ENCODE measurements around the gene PTPRD.

PTPRD gene

GRCh38 chr9:10260501-10260900, 352.3 kb downstream of the PTPRD start:
- no peak for DNase-seq

GRCh38 chr9:10259668-10260067, 353.1 kb downstream of the PTPRD start:
- DNase-seq, result no peak

GRCh38 chr9:10255758-10256157, 357.0 kb downstream of the PTPRD start:
- DNase-seq, result no peak

DNA sequence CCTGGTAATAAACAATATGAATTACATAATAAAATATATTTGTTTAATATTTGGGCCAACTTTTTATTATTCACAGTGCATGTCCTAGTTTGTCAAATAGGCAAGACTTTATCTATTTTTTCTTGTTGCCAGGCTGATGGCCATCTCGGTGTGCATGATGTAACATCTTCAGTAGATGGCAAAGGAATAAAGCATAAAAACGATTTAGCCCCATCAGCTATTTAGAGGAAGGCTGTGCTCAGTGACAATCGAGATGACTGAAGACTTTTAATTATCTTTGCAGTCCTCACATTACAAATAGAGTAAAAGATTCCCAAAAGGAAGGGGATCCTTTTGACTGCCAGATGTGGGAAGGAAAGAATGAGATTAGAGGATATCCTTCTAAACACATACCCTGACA, 358.5 kb downstream of the PTPRD start:
- no peak for DNase-seq

DNA sequence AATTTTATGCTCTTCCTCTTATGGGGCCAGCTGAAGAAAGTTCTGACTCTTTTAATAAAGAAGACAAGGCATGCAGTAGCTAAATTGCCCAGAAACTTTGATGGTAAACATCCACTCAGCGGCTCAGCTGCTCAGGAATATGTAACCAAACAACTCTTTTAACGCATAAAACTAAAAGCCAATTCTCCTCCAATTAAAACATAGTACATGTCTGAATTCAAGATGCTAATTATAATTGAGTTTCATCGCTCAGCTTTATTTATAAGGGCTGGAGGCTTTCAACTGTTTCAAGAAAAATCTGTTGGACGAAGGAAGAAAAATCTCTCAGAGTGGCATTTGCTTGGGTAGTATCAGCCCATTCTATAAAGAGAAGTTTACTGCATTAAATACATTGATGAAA, 359.5 kb downstream of the PTPRD start:
- no peak for DNase-seq

- DNase-seq, result peak; percentile 96
Observed at GRCh38 chr9:10252174-10252573, 360.6 kb downstream of the PTPRD start.

DNA sequence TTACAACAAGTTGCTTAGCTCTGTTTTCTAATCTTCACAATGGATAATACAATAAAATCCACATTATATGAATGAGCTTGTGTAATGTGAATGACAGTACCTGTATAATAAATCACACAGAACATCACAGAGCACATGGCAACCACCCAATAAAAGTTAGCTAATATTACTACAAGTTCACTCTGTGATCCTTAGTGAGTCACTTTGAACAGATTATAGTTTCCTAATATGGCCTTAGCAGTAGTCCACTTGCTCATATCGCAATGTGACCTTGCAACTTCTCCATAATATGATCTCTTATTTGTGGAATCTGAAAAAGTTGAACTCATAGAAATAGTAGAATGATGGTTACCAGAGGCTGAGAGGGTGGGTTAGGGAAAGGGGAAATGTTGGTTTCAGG, 361.3 kb downstream of the PTPRD start:
- peak; percentile 10 for DNase-seq

- DNase-seq, result no peak
Observed at GRCh38 chr9:10250219-10250618, 362.6 kb downstream of the PTPRD start.

GRCh38 chr9:10248890-10249289, 363.9 kb downstream of the PTPRD start:
- no peak for DNase-seq

- no peak for DNase-seq
Observed at GRCh38 chr9:10242255-10242654, 370.5 kb downstream of the PTPRD start.

DNA sequence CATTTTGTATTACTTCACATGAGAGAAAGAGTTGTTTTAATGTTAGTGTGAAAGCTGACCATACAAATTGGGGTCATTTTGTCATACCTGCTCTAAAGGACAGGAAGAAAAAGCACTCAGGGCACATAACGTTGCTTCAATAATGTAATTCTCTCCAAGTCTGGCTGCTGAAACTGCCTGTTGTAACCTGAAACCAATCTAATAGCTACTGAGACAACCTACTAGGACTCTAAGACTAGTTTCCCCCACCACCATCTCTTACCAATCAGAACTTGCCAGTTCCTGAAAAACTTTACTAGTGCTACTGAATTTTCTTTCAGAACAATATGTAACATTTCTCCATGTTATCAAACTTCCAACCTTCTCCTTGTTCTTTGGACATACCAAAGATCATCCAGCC, 374.7 kb downstream of the PTPRD start:
- DNase-seq, result no peak

DNA sequence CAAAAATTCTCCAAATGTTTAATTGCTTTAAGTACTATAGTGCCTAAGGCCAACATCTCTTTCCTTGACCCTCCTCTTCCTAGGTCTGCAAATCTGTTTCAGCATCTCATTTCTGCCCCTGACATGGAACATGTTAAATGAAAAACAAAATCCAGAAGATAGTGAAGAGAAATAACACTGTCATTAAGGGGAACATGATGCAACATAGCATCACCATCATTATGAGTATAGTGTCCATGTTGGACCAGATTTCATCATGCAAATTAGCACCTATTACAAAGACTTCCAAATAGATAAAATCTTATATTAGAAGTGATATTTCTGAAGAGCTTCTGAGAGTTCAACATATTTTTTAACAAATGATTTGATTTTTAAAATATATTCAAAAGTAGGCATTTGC, 375.2 kb downstream of the PTPRD start:
- no peak for DNase-seq

DNA sequence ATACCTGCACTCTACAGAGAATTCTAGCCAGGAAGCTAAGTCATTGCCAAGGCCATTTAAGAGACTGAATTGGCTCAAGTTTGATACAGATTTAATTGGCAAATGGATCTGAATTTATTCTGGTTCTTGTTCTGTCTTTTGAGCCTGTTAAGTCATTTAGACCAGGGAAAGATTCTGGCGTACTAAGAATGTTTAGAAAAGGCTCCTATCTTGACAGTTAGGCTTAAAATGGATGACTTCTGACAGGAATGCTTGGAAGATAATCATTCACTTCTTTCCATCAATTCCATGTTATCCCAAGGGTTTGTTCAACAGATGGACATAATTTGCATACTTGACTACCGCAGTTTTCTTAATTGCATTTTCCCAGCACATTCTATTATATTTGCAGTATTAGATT, 376.6 kb downstream of the PTPRD start:
- no peak for DNase-seq

GRCh38 chr9:10235376-10235775, 377.4 kb downstream of the PTPRD start:
- no peak for DNase-seq

GRCh38 chr9:10232352-10232930, 380.4 kb downstream of the PTPRD start:
- peak; percentile 43 for DNase-seq

DNA sequence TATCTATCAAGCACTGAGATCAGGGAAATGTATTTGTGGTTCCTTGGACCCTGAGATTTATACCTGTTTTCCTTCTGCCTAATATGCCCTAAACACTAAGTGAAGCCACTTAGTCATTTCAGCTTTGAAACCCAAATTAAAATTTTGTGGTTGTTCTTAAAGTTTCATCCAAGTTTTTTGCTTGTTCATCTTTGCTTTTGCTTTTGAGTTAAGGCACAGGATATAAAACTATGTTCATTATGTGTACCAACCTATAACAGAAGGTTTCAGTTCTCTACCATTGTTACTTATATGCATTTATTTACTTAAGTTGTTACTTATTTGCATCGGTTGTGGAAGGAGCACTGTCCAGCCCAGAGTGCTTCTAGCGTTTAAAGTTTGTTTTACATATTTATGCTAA, 382.3 kb downstream of the PTPRD start:
- no peak for DNase-seq

DNA sequence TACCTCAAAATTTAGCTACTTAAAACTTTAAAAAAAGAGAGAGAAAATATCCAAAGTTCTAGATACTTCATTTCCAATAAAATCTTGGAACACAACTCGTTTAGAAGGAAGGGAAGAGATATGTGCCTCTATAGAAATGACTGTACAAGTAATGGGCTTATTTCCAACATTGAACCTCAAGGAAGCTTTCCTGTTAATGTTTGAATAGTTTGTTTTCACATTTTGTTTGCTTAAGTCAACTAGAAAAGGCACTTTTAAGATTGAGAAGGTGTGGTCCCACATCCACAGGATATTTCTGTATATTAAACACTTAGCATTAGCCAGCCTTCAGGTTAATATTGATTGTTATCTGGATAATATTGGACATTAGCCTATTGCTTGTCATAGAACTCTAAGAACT, 384.7 kb downstream of the PTPRD start:
- no peak for DNase-seq

- no peak for DNase-seq
Observed at GRCh38 chr9:10226996-10227395, 385.8 kb downstream of the PTPRD start.

DNA sequence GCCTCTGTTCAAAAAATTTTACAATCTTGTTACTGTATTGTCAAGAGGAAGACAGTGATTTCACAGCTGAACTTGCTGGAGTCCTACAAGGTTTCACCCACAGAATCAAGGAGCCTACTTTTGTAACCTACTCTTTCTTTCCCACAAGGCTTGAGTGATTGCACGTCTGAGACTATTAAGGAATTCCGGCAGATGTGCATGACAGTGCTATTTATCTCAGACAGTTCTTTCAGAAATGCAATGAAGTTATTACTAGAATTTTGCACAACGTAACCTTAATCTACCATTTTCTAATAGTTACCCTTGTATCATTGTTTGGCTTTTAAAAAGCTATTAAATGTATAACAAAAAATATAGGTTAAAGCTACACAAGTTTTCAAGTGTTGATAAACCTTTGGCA, 400.1 kb downstream of the PTPRD start:
- DNase-seq, result no peak

GRCh38 chr9:10208691-10209069, 404.1 kb downstream of the PTPRD start:
- no peak for DNase-seq

- no peak for DNase-seq
Observed at GRCh38 chr9:10204276-10204675, 408.5 kb downstream of the PTPRD start.

DNA sequence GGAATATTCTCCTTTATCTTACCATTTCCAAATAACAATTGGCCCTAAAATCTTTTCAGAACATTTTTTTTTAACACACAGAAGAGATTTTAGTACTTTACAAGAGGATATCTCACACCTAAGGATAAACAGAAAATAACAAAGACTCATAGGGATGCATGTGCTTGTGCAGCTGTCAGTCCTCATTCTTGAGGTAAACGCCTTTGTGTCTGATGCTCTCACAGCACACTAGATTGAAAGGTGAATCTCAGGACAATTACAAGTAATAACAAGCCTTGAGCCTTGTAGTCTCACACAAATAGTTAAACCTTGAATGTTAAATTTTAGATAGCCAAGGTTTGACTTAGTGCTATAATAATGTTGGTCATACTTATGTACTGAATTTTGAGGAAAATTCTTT, 439.2 kb downstream of the PTPRD start:
- DNase-seq, result no peak

GRCh38 chr9:10172476-10172875, 440.3 kb downstream of the PTPRD start:
- DNase-seq, result no peak

GRCh38 chr9:10168241-10168640, 444.6 kb downstream of the PTPRD start:
- no peak for DNase-seq

GRCh38 chr9:10148796-10149195, 464.0 kb downstream of the PTPRD start:
- no peak for DNase-seq
